Mammary epithelial cell (primary cell): ENCODE data around the gene HMBS.

Experiments
- CTCF ChIP-seq, 2 donors: IDR thresholded peaks in 1 of 2; conservative IDR thresholded peaks in 1 of 2; 2 replicates each; pipeline ENCODE4 v1.5.1; 2011 to 2012; ENCODE audit warnings: inconsistent platforms in 2 of 2, low read length in 2 of 2, mild to moderate bottlenecking in 2 of 2, control low read depth in 1 of 2, low read depth in 1 of 2; ENCODE audit not compliant: insufficient read depth in 1 of 2; ENCODE audit errors: extremely low read depth in 1 of 2
- EZH2 ChIP-seq: IDR thresholded peaks from 2 replicates; pipeline ENCODE4 v1.6.1; 2012; ENCODE audit warnings: low read length, inconsistent platforms, borderline replicate concordance

GRCh38 chr11:119107538-119108145 is 23.0 kb downstream of the HMBS start:
- TF ChIP-seq CTCF (conservative IDR thresholded peaks at IDR 0.05 in 1 of 2, IDR thresholded peaks at IDR 0.05 in 1 of 2; ENCODE audit: extremely low read depth in 1 of 2, insufficient read depth in 1 of 2, low read depth in 1 of 2, low read length in 2 of 2) (no peak), EZH2 (no peak)
